Raji (cell line): Measurements from ENCODE around the gene MRPL11.

ENCODE experiments used
- POLR2A ChIP-seq: IDR thresholded peaks from 2 replicates; pipeline ENCODE4 v1.6.1; 2011; ENCODE audit warnings: low read depth, low read length, control low read depth; ENCODE audit not compliant: insufficient read depth

The MRPL11 gene

GRCh38 chr11:66418168-66418985 is 20.3 kb downstream of the MRPL11 start:
- no peak for TF ChIP-seq POLR2A

GRCh38 chr11:66417000-66417399 is 21.6 kb downstream of the MRPL11 start:
- no peak for TF ChIP-seq POLR2A

GRCh38 chr11:66415423-66415822 is 23.2 kb downstream of the MRPL11 start:
- no peak for TF ChIP-seq POLR2A

DNA sequence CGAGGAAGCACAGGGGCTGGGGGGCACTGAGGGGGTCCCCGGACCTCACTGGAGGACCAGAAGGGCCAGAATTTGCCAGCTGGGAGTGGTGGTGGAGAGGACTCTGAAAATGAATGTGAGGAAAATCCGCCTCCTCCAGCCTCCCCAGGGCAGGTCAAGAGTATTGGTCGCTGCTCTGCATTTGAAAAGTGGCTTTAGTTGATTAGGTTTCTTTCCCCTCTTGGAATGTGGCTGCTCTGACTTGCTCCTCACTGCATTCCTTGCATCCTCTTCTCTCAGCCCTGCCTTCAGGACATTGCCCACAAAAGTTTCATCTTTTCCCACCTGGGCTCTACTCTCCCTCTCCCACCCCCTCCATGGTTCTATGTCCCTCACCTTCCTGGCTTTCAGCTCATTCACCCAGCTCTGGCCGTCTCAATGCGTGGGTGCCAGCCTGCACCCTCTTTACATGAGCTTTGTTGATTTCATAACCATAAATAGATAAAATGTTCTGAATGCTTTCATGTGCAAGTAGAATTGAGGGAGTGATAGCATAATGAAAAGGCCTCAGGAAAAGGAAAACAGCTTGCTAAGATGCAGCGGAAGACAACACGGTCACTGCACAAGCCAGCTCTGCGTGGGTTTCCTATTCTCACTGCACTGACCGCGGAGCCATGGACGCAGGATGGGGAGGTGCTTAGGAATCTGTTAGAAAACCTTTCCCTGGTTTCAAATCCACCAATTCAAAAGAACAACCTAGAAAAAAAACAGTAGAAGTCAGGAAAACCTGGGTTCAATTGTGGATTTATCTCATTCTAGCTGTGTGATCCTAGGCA is 24.3 kb downstream of the MRPL11 start:
- no peak for TF ChIP-seq POLR2A

DNA sequence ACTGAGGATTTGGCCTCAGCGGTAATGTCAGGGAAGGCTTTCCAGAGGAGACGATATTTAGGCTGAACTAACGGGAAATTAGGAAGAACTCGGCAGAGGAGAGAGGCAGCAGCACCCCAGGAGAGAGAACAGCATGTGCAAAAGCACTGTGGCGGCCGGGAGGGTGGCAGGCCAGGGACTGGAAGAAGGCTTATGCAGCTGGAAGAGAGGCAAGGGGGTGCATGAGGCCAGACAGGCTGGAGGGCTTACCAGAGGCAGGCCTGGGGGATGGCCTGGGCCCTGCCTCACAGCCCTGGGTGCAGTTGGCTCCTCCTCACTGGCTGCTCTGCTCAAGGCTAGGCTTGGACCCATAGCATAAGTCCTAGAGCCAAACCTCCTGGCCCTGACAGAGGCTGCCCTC is 25.5 kb downstream of the MRPL11 start:
- no peak for TF ChIP-seq POLR2A

GRCh38 chr11:66412110-66412509 is 26.5 kb downstream of the MRPL11 start:
- TF ChIP-seq POLR2A = no peak

- no peak for TF ChIP-seq POLR2A
Measured at GRCh38 chr11:66411323-66411722, 27.3 kb downstream of the MRPL11 start.

DNA sequence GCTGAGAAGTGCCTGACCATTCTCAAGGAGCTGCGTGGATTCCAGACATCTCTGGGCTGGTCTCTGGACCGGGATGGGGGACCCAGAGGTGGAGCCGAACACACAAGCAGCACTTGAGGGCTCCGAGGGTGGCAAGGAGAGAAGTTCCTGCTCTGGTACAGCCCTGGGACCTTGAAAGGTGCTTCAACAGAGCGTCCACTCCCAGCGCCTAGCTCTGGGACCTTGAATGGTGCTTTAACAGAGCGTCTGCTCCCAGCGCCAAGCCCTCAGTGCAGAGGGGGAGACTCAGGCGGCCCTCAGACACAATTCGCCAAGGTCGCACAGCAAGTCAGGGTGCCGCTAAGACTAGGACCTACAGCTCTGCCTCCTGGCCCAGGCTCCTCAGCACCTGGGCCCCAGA is 28.5 kb downstream of the MRPL11 start:
- no peak for TF ChIP-seq POLR2A

GRCh38 chr11:66409226-66409625 is 29.4 kb downstream of the MRPL11 start:
- TF ChIP-seq POLR2A = no peak

GRCh38 chr11:66408488-66409214 is 30.0 kb downstream of the MRPL11 start:
- no peak for TF ChIP-seq POLR2A

- no peak for TF ChIP-seq POLR2A
Measured at GRCh38 chr11:66407651-66408050, 31.0 kb downstream of the MRPL11 start.

DNA sequence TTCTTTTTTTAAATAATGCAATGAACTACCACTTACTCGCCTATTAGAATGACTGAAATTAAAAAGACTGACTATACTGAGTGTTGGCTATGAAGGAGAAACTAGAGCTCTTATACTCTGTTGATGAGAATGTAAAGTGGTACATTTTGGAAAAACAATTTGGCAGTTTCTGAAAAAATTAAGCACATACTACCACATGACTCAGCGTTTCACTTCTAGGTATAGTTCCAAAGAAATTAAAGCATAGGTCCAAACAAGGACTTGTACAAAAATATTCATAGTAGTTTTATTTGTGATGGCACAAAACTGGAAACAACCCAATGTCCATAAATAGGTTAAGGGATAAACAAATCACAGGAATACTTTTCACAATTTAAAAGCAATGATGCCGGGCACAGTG is 44.7 kb downstream of the MRPL11 start:
- no peak for TF ChIP-seq POLR2A

DNA sequence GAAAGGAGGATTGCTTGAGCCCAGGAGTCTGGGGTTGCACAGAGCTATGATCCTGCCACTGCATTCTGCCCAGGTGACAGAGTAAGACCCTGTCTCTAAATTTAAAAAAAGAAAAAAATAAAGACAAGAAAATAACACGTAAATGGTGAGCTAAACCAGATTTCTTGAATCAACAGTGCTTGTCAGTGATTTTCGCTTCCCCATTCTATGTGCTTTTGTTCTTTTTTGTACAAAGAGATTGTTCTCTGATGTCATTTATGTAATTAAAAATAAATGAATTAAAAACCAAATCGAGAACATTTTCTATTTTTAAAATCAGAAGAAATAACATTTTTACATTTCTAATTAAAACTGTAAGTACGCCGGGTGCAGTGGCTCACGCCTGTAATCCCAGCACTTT is 47.3 kb downstream of the MRPL11 start:
- no peak for TF ChIP-seq POLR2A

GRCh38 chr11:66388780-66389386 is 49.8 kb downstream of the MRPL11 start:
- TF ChIP-seq POLR2A = no peak
